Body of pancreas (tissue), 4 donors: ENCODE data around the gene SMARCD3. TPM values are rescaled to one million over a fixed set of nuclear protein-coding genes. Genes with fewer than 3 reads are reported as not detected.

Source experiments
- ATAC-seq: fragments of 150-250 bp; one replicate; pipeline ENCODE4 v1.9.1; 2016
- DNase-seq, 4 donors: peaks; one replicate each; pipeline ENCODE4 v3.0.0-alpha.2; 2019
- H3K27ac ChIP-seq, 4 donors: fragments of 200-600 bp; sonication (generic); 1 replicate in 3 of 4; 2 replicates in 1 of 4; pipeline versions ENCODE4 v1.5.1 to v1.6.1; 2016 to 2019; ENCODE audit warnings: mild to moderate bottlenecking in 1 of 4, mixed read lengths in 1 of 4, moderate library complexity in 1 of 4
- H3K27me3 ChIP-seq, 2 donors: fragments of 200-600 bp; sonication (generic); one replicate each; pipeline ENCODE4 v1.6.0; 2016; ENCODE audit warnings: mild to moderate bottlenecking in 1 of 2
- H3K36me3 ChIP-seq, 2 donors: fragments of 200-600 bp; sonication (generic); replicated peaks in 1 of 2; 2 replicates each; pipeline ENCODE4 v1.5.1; 2016; ENCODE audit warnings: low read depth in 2 of 2; ENCODE audit not compliant: insufficient read depth in 1 of 2
- H3K4me1 ChIP-seq: fragments of 200-600 bp; sonication (generic); one replicate; pipeline ENCODE4 v1.6.0; 2016
- H3K4me3 ChIP-seq, 2 donors: fragments of 200-600 bp; sonication (generic); 1 replicate in 1 of 2; 2 replicates in 1 of 2; pipeline ENCODE4 v1.5.1; 2016 to 2019
- H3K9me3 ChIP-seq, 3 donors: fragments of 200-600 bp; sonication (generic); 1 replicate in 2 of 3; 2 replicates in 1 of 3; pipeline ENCODE4 v1.5.1; 2016
- CTCF ChIP-seq, 7 experiments: fragments of 450-650 bp in 4 of 7; fragments of 200-600 bp in 3 of 7; sonication (generic) in 3 of 7; IDR thresholded peaks; one replicate each; pipeline ENCODE4 v1.5.1; 2016 to 2019; ENCODE audit warnings: antibody characterized with exemption in 7 of 7
- POLR2A ChIP-seq, 3 donors: fragments of 450-650 bp; IDR thresholded peaks; one replicate each; pipeline ENCODE4 v1.6.1; 2016; ENCODE audit warnings: antibody characterized with exemption in 3 of 3, mild to moderate bottlenecking in 2 of 3
- WGBS, 2 donors: methylation state at CpG; one replicate each; pipeline ENCODE4 v1.1.5; 2017; 5-methylcytosine and 5-hydroxymethylcytosine counted together
- intact Hi-C: fragments of 100-400 bp; cut with DNase I; formaldehyde crosslinking; loops from one replicate; pipeline ENCODE4 v1.15.1; 2023
- total RNA-seq, 2 donors: library from RNA; depleted of rRNA; stranded (reverse); fragments of >200 nt; gene quantifications; one replicate each; pipeline ENCODE4 v1.1.0, GENCODE V29; 2016

The SMARCD3 gene
- total RNA-seq, 2 donors from 2014 or later: 22.3 to 37.2 TPM

- ATAC-seq: no peak
- no peak for TF ChIP-seq CTCF (IDR thresholded peaks at IDR 0.05)
- TF ChIP-seq POLR2A (IDR thresholded peaks at IDR 0.05): no peak
- WGBS, 2 donors: 1 to 4% methylated on average over 15 of the region's 15 CpGs
- Histone ChIP-seq H3K4me3 (peak overlapping the region; percentile 65 to 80), H3K4me1 (peaks cover 23% of the 10 kb centered on the region), H3K27ac (peak overlapping the region in 2 of 4 donors; percentile 81), H3K36me3 (peaks cover 0 to 9% of the 10 kb centered on the region in 2 donors), H3K9me3 (no peaks in the 10 kb centered on the region), H3K27me3 (no peaks in the 10 kb centered on the region)
- intact Hi-C loops: no loop called here
- no peak for DNase-seq
Observed at GRCh38 chr7:151226560-151226874, 22.0 kb downstream of the SMARCD3 start.

- intact Hi-C loops: no loop called here
- Histone ChIP-seq H3K36me3 (peaks cover 0 to 9% of the 10 kb centered on the region in 2 donors), H3K4me3 (peak overlapping the region in 1 of 2 donors; percentile 65), H3K4me1 (peaks cover 21% of the 10 kb centered on the region), H3K27ac (no peak overlapping the region), H3K27me3 (no peaks in the 10 kb centered on the region), H3K9me3 (no peaks in the 10 kb centered on the region)
- ATAC-seq: no peak
- DNase-seq: no peak
- TF ChIP-seq CTCF (IDR thresholded peaks at IDR 0.05): no peak
- no peak for TF ChIP-seq POLR2A (IDR thresholded peaks at IDR 0.05)
- WGBS, 2 donors: 43 to 50% methylated on average over 8 of the region's 8 CpGs
Observed at GRCh38 chr7:151225948-151226510, 22.5 kb downstream of the SMARCD3 start.

GRCh38 chr7:151223728-151224127 is 24.8 kb downstream of the SMARCD3 start:
- intact Hi-C loops: no loop called here
- ATAC-seq (no peak), DNase-seq (no peak)
- Histone ChIP-seq H3K36me3 (peaks cover 0 to 16% of the 10 kb centered on the region in 2 donors), H3K9me3 (no peaks in the 10 kb centered on the region), H3K4me1 (peaks cover 21% of the 10 kb centered on the region), H3K27me3 (no peaks in the 10 kb centered on the region), H3K4me3 (no peak overlapping the region), H3K27ac (no peak overlapping the region)
- 86 to 89% methylated on average over 13 to 14 of the region's 14 CpGs for WGBS, 2 donors
- TF ChIP-seq POLR2A (IDR thresholded peaks at IDR 0.05) (no peak), CTCF (IDR thresholded peaks at IDR 0.05) (no peak)

GRCh38 chr7:151218170-151218569 is 30.3 kb downstream of the SMARCD3 start:
- TF ChIP-seq CTCF (IDR thresholded peaks at IDR 0.05) (no peak), POLR2A (IDR thresholded peaks at IDR 0.05) (no peak)
- DNase-seq: no peak
- no peaks in the 10 kb centered on the region for H3K27me3 ChIP-seq
- peaks cover 0 to 43% of the 10 kb centered on the region in 2 donors for H3K36me3 ChIP-seq
- intact Hi-C loops: no loop called here
- no peaks in the 10 kb centered on the region for H3K4me1 ChIP-seq
- H3K4me3 ChIP-seq: no peak overlapping the region
- no peak overlapping the region for H3K27ac ChIP-seq
- H3K9me3 ChIP-seq: no peaks in the 10 kb centered on the region
- 94 to 98% methylated on average over 8 to 9 of the region's 9 CpGs for WGBS, 2 donors
- no peak for ATAC-seq

GRCh38 chr7:151215396-151215795 is 33.1 kb downstream of the SMARCD3 start:
- 96 to 98% methylated on average over 5 of the region's 5 CpGs for WGBS, 2 donors
- Histone ChIP-seq H3K9me3 (no peaks in the 10 kb centered on the region), H3K27ac (no peak overlapping the region), H3K36me3 (peaks cover 0 to 34% of the 10 kb centered on the region in 2 donors), H3K4me3 (no peak overlapping the region), H3K4me1 (no peaks in the 10 kb centered on the region), H3K27me3 (no peaks in the 10 kb centered on the region)
- TF ChIP-seq POLR2A (IDR thresholded peaks at IDR 0.05) (no peak), CTCF (IDR thresholded peaks at IDR 0.05) (no peak)
- no peak for ATAC-seq
- intact Hi-C loops: no loop called here
- DNase-seq: no peak
